Measurements from ENCODE around the gene KCNT2.

- no peak for TF ChIP-seq CTCF (IDR thresholded peaks at IDR 0.05)
- no peak for TF ChIP-seq EZH2phosphoT487 (IDR thresholded peaks at IDR 0.05; ENCODE audit: borderline replicate concordance, low read depth)
- no peak for TF ChIP-seq NRF1 (IDR thresholded peaks at IDR 0.05; ENCODE audit: low read depth, low read length)
- TF ChIP-seq RAD21 (IDR thresholded peaks at IDR 0.05; ENCODE audit: low read length) = no peak
- no peak for TF ChIP-seq ELF1 (IDR thresholded peaks at IDR 0.05)
Observed at GRCh38 chr1:196628838-196629237, 20.6 kb upstream of the KCNT2 start.
